Neural progenitor cell (in vitro differentiated cells): Measurements from ENCODE around the gene CEBPA. TPM values are rescaled to one million over a fixed set of nuclear protein-coding genes. Genes with fewer than 3 reads are reported as not detected.

ENCODE experiments used
- DNase-seq: peaks from one replicate; pipeline ENCODE4 v3.0.0-alpha.2; 2016; ENCODE audit warnings: low spot score
- H2AFZ ChIP-seq: fragments of 200-600 bp; sonication (generic); replicated peaks from 2 replicates; pipeline ENCODE4 v1.6.1; 2016; ENCODE audit warnings: antibody characterized with exemption
- H3F3A ChIP-seq: fragments of 200-600 bp; sonication (generic); 2 replicates; pipeline ENCODE4 v1.6.1; 2016; ENCODE audit warnings: antibody characterized with exemption, low read depth
- H3K27ac ChIP-seq: fragments of 200-600 bp; sonication (generic); 2 replicates; pipeline ENCODE4 v1.5.1; 2016; ENCODE audit warnings: mild to moderate bottlenecking
- H3K27me3 ChIP-seq: fragments of 200-600 bp; sonication (generic); 2 replicates; pipeline ENCODE4 v1.6.1; 2016; ENCODE audit warnings: mild to moderate bottlenecking, moderate library complexity
- H3K36me3 ChIP-seq: fragments of 200-600 bp; sonication (generic); 2 replicates; pipeline ENCODE4 v1.5.1; 2016
- H3K4me1 ChIP-seq: fragments of 200-600 bp; sonication (generic); 2 replicates; pipeline ENCODE4 v1.6.1; 2016; ENCODE audit warnings: mixed run types
- H3K4me2 ChIP-seq: fragments of 200-600 bp; sonication (generic); 2 replicates; pipeline ENCODE4 v1.6.1; 2016
- H3K4me3 ChIP-seq: fragments of 200-600 bp; sonication (generic); 2 replicates; pipeline ENCODE4 v1.5.1; 2016
- H3K79me2 ChIP-seq: fragments of 200-600 bp; sonication (generic); 2 replicates; pipeline ENCODE4 v1.6.1; 2016; ENCODE audit warnings: low read depth
- H3K9ac ChIP-seq: fragments of 200-600 bp; sonication (generic); 2 replicates; pipeline ENCODE4 v1.6.1; 2016
- H3K9me3 ChIP-seq: fragments of 200-600 bp; sonication (generic); 2 replicates; pipeline ENCODE4 v1.5.1; 2016; ENCODE audit warnings: low read depth
- H4K20me1 ChIP-seq: fragments of 200-600 bp; sonication (generic); 2 replicates; pipeline ENCODE4 v1.6.1; 2016; ENCODE audit warnings: low read depth
- H3K27ac Mint-ChIP-seq: 3 replicates; pipeline ENCODE4 v1.8.0; 2021; ENCODE audit warnings: mixed read lengths
- H3K27me3 Mint-ChIP-seq: 2 replicates; pipeline ENCODE4 v1.8.0; 2022; ENCODE audit warnings: low read depth, mild to moderate bottlenecking, inconsistent platforms, moderate library complexity, mixed read lengths; ENCODE audit not compliant: insufficient read depth
- H3K36me3 Mint-ChIP-seq: 3 replicates; pipeline ENCODE4 v1.8.0; 2021; ENCODE audit warnings: mixed read lengths
- H3K4me1 Mint-ChIP-seq: 3 replicates; pipeline ENCODE4 v1.8.0; 2021; ENCODE audit warnings: mixed read lengths
- H3K4me3 Mint-ChIP-seq: 3 replicates; pipeline ENCODE4 v1.8.0; 2021; ENCODE audit warnings: mild to moderate bottlenecking, moderate library complexity, mixed read lengths
- H3K9me3 Mint-ChIP-seq: 3 replicates; pipeline ENCODE4 v1.8.0; 2020; ENCODE audit warnings: mixed read lengths
- CTCF ChIP-seq: fragments of 200-600 bp; sonication (generic); IDR thresholded peaks from 2 replicates; pipeline ENCODE4 v1.5.1; 2017; ENCODE audit warnings: antibody characterized with exemption, mild to moderate bottlenecking
- EZH2 ChIP-seq: fragments of 200-600 bp; sonication (generic); IDR thresholded peaks from 2 replicates; pipeline ENCODE4 v1.6.1; 2017; ENCODE audit warnings: antibody characterized with exemption, mild to moderate bottlenecking, moderate library complexity
- EZH2phosphoT487 ChIP-seq: fragments of 200-600 bp; sonication (generic); IDR thresholded peaks from 2 replicates; pipeline ENCODE4 v1.6.1; 2017; ENCODE audit warnings: antibody characterized with exemption
- total RNA-seq: library from RNA; depleted of rRNA; stranded (reverse); fragments of >200 nt; gene quantifications from 2 replicates; pipeline ENCODE4 v1.2.3, GENCODE V29; 2015; ENCODE audit warnings: low replicate concordance

Gene CEBPA
- total RNA-seq, 1 donor from 2014 or later = 0.71 TPM

- Mint-ChIP-seq H3K4me3 (no peak overlapping the region), H3K27me3 (peaks cover 18% of the 10 kb centered on the region), H3K27ac (no peak overlapping the region), H3K9me3 (peaks cover 5% of the 10 kb centered on the region), H3K36me3 (no peaks in the 10 kb centered on the region), H3K4me1 (peaks cover 10% of the 10 kb centered on the region)
- Histone ChIP-seq H3K4me3 (no peak overlapping the region), H3K4me2 (no peak overlapping the region), H3F3A (peaks cover 3% of the 10 kb centered on the region), H3K79me2 (no peaks in the 10 kb centered on the region), H3K9me3 (no peaks in the 10 kb centered on the region), H3K9ac (no peak overlapping the region), H3K27me3 (peaks cover 8% of the 10 kb centered on the region), H3K36me3 (no peaks in the 10 kb centered on the region), H2AFZ (no peak overlapping the region), H3K27ac (no peak overlapping the region), H4K20me1 (no peaks in the 10 kb centered on the region), H3K4me1 (peaks cover 10% of the 10 kb centered on the region)
- TF ChIP-seq EZH2 (no peak), EZH2phosphoT487 (no peak), CTCF (no peak)
- no peak for DNase-seq
These were observed 8.1 kb downstream of the CEBPA start for GRCh38 chr19:33294058-33294798.

GRCh38 chr19:33293255-33294057 lies 8.9 kb downstream of the CEBPA start:
- Histone ChIP-seq H3K4me3 (no peak overlapping the region), H4K20me1 (no peaks in the 10 kb centered on the region), H3K4me1 (peaks cover 7% of the 10 kb centered on the region), H3K79me2 (no peaks in the 10 kb centered on the region), H3K9me3 (no peaks in the 10 kb centered on the region), H3K36me3 (no peaks in the 10 kb centered on the region), H3K9ac (no peak overlapping the region), H3F3A (no peaks in the 10 kb centered on the region), H3K27ac (no peak overlapping the region), H3K27me3 (peaks cover under 1% of the 10 kb centered on the region), H2AFZ (no peak overlapping the region), H3K4me2 (no peak overlapping the region)
- Mint-ChIP-seq H3K36me3 (no peaks in the 10 kb centered on the region), H3K9me3 (peaks cover 9% of the 10 kb centered on the region), H3K4me1 (peaks cover 10% of the 10 kb centered on the region), H3K27ac (no peak overlapping the region), H3K27me3 (peaks cover 20% of the 10 kb centered on the region), H3K4me3 (no peak overlapping the region)
- no peak for DNase-seq
- TF ChIP-seq CTCF (no peak), EZH2phosphoT487 (no peak), EZH2 (no peak)

- Histone ChIP-seq H3K27me3 (no peaks in the 10 kb centered on the region), H3K79me2 (no peaks in the 10 kb centered on the region), H3K4me2 (no peak overlapping the region), H3K4me1 (peaks cover 7% of the 10 kb centered on the region), H3K36me3 (no peaks in the 10 kb centered on the region), H2AFZ (no peak overlapping the region), H3K27ac (no peak overlapping the region), H3K9ac (no peak overlapping the region), H3K9me3 (no peaks in the 10 kb centered on the region), H4K20me1 (no peaks in the 10 kb centered on the region), H3K4me3 (no peak overlapping the region), H3F3A (no peaks in the 10 kb centered on the region)
- no peak overlapping the region for H3K4me3 Mint-ChIP-seq
- no peaks in the 10 kb centered on the region for H3K36me3 Mint-ChIP-seq
- TF ChIP-seq EZH2 (no peak), CTCF (no peak), EZH2phosphoT487 (no peak)
- H3K9me3 Mint-ChIP-seq = peaks cover 9% of the 10 kb centered on the region
- no peak for DNase-seq
- no peak overlapping the region for H3K27ac Mint-ChIP-seq
- peaks cover 10% of the 10 kb centered on the region for H3K4me1 Mint-ChIP-seq
- peaks cover 18% of the 10 kb centered on the region for H3K27me3 Mint-ChIP-seq
These were observed 9.6 kb downstream of the CEBPA start for GRCh38 chr19:33292595-33293254.
